ENCODE measurements around the gene PDZD8. TPM values are rescaled to one million over a fixed set of nuclear protein-coding genes. Genes with fewer than 3 reads are reported as not detected.
"Not testable (repeated sequence)": the region's sequence is repeated elsewhere in the genome, so short reads cannot be mapped to it uniquely, and the experiment has no call there.

The PDZD8 gene
- total RNA-seq, 2 experiments from 2014 or later = 12.5 to 15.9 TPM

DNA sequence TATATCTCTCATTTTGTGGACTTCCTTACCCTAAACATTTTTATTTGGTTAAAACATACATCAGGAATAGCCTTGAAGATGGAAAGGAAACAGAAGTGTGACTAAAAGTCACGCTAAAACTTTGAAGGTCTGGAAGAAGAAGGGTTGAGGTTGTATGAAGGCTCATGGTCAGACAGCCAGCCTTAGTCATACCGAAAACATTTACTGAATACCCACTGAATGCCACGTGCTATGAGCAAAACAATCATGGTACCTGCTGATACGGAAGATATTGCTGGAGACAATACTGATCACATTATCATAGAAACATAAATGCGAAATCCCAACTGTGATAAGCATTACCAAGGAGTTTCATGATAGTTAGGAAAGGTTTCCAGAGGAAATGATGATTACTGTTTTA is 64.0 kb downstream of the PDZD8 start:
- intact Hi-C loops (cut with DNase I, micrococcal nuclease) = no loop called here
- H3K4me3 Mint-ChIP-seq = no peak overlapping the region
- DNase-seq (no peak), ATAC-seq (no peak)
- H3K27me3 Mint-ChIP-seq = no peaks in the 10 kb centered on the region
- CTCF ChIA-PET = no interaction called here
- POLR2A ChIA-PET = no interaction called here
- H3K27ac Mint-ChIP-seq = no peak overlapping the region
- H3K9me3 Mint-ChIP-seq (ENCODE audit: low read depth) = no peaks in the 10 kb centered on the region
- peaks cover 26% of the 10 kb centered on the region for H3K36me3 Mint-ChIP-seq (ENCODE audit: low read depth)
- H3K4me1 Mint-ChIP-seq = peaks cover 18% of the 10 kb centered on the region

DNA sequence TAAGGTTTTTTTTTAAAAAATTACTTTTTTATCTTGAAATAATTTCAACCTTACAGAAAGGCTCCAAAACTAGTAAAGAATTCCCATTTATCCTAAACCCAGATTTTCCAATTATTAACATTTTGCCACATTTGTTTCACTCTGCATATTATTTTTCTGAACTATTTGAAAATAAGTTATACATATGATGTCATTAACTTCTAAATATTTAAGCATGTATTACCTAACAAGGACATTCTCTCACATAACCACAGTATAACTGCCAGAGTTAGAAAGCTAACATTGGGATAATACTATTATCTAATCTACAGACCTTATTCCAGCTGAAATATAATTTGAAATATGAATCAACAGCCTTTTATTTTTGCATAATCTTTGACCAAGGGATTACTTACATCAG is 68.6 kb downstream of the PDZD8 start:
- CTCF ChIA-PET = no interaction called here
- ATAC-seq (no peak), DNase-seq (no peak)
- no peak overlapping the region for H3K27ac Mint-ChIP-seq
- H3K27me3 Mint-ChIP-seq = no peaks in the 10 kb centered on the region
- peaks cover 9% of the 10 kb centered on the region for H3K9me3 Mint-ChIP-seq (ENCODE audit: low read depth)
- peaks cover 14% of the 10 kb centered on the region for H3K4me1 Mint-ChIP-seq
- POLR2A ChIA-PET = no interaction called here
- intact Hi-C loops (cut with DNase I, micrococcal nuclease) = no loop called here
- H3K36me3 Mint-ChIP-seq (ENCODE audit: low read depth) = peaks cover 45% of the 10 kb centered on the region
- H3K4me3 Mint-ChIP-seq = no peak overlapping the region

DNA sequence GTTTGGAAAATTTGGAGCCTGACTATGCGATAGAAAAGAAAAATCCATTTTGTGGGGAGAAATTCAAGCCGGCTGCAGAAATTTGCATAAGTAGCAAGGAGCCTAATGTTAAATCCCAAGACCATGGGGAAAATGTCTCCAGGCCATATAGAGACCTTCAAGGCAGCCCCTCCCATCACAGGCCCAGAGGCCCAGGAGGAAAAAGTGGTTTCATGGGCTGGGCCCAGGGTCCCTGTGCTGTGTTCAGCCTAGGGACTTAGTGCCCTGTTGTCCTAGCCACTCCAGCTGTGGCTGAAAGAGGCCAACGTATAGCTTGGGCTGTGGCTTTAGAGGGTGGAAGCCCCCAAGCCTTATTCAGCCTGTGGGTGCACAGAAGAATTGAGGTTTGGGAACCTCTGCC is 71.8 kb downstream of the PDZD8 start:
- ATAC-seq; CTCF ChIA-PET; H3K4me1 Mint-ChIP-seq; intact Hi-C loops (cut with DNase I, micrococcal nuclease); H3K27me3 Mint-ChIP-seq; DNase-seq; H3K27ac Mint-ChIP-seq; POLR2A ChIA-PET; H3K4me3 Mint-ChIP-seq: not testable (repeated sequence)
- H3K36me3 Mint-ChIP-seq (ENCODE audit: low read depth) = peaks cover 48% of the 10 kb centered on the region
- H3K9me3 Mint-ChIP-seq (ENCODE audit: low read depth) = peaks cover 15% of the 10 kb centered on the region

DNA sequence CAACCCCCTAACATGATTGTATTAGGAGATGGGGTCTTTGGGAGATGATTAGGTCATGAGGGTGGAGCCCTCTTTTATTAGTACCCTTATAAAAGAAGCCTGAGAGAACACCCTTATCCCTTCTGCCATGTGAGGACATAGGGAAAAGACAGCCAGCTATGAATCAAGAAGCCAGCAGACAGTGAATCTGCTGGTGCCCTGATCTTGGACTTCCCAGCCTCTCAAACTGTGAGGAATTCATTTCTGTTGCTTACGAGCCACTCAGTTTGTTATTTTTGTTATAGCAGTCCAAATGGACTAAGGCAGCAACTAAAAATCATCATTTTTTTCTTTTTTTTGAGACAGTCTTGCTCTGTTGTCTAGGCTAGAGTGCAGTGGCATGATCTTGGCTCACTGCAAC is 74.6 kb downstream of the PDZD8 start:
- Mint-ChIP-seq H3K4me1 (no peaks in the 10 kb centered on the region), H3K27me3 (no peaks in the 10 kb centered on the region), H3K36me3 (ENCODE audit: low read depth) (peaks cover 46% of the 10 kb centered on the region), H3K4me3 (no peak overlapping the region), H3K9me3 (ENCODE audit: low read depth) (peaks cover 15% of the 10 kb centered on the region), H3K27ac (no peak overlapping the region)
- CTCF ChIA-PET = interaction anchor here (1.0 kb wide), 2 partner anchors 84 to 683 kb away, joined by 3 to 4 read pairs; no protein-coding TSS in a partner anchor
- ATAC-seq = no peak
- intact Hi-C loops (cut with DNase I, micrococcal nuclease) = no loop called here
- DNase-seq = no peak
- POLR2A ChIA-PET = no interaction called here

DNA sequence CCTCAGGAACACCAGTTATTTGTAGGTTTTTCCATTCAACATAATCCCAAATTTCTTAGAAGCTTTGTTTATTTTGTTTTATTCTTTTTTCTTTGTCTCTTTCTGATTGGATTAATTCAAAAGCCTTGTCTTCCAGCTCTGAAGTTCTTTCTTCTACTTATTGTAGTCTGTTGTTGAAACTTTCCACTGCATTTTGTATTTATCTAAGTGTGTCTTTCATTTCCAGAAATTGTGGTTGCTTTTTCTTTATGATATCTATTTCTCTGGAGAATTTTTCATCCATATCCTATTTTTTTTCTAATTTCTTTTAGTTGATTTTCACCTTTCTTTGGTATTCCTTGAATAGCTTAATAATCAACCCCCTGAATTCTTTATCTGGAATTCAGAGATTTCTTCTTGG is 75.8 kb downstream of the PDZD8 start:
- Mint-ChIP-seq H3K9me3 (ENCODE audit: low read depth) (peaks cover 15% of the 10 kb centered on the region), H3K36me3 (ENCODE audit: low read depth) (peaks cover 40% of the 10 kb centered on the region), H3K27ac (no peak overlapping the region), H3K27me3 (no peaks in the 10 kb centered on the region), H3K4me3 (no peak overlapping the region), H3K4me1 (no peaks in the 10 kb centered on the region)
- no peak for ATAC-seq
- ChIA-PET CTCF (interaction anchor here (1.0 to 1.1 kb wide), 2 partner anchors 20 to 684 kb away, joined by 4 to 5 read pairs; no protein-coding TSS in a partner anchor), POLR2A (no interaction called here)
- no peak for DNase-seq
- intact Hi-C loops (cut with DNase I, micrococcal nuclease) = no loop called here

DNA sequence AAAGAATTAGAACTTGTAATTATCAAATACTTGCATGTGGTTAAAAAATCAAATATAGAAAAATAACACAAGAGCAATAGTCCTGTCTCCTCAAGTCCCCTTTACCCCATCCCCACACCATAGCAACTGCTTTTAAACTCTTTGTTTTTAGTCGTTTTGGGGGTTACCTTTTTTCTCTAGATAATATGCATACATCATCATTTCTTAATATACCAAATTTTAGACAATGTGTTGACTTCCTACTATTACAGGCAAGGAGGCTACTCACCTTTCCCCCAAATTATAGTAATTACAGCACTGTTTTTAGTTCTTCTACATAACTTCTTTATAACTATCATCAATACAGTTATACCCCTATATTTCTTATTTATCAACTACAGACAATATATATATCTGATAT is 77.0 kb downstream of the PDZD8 start:
- Mint-ChIP-seq H3K36me3 (ENCODE audit: low read depth) (peaks cover 30% of the 10 kb centered on the region), H3K4me3 (no peak overlapping the region), H3K27me3 (no peaks in the 10 kb centered on the region), H3K27ac (no peak overlapping the region), H3K9me3 (ENCODE audit: low read depth) (peaks cover 12% of the 10 kb centered on the region), H3K4me1 (no peaks in the 10 kb centered on the region)
- CTCF ChIA-PET = no interaction called here
- intact Hi-C loops (cut with DNase I, micrococcal nuclease) = no loop called here
- ATAC-seq = no peak
- no peak for DNase-seq
- POLR2A ChIA-PET = no interaction called here

DNA sequence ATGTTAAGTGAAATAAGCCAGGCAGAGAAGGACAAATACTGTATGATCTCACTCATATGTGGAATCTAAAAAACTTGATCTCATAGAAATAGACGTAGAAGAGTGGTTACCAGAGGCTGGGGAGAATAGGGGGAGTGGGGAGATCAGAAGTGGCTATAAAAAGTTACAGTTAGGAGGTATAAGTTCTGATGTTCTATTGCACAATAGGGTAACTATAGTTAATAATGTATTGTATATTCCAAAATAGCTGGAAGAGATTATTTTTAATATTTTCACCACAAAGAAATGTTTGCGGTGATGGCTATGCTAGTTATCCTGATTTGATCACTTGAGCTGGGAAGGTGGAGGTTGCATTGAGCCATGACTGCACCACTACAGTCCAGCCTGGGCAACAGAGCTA is 80.5 kb downstream of the PDZD8 start:
- Mint-ChIP-seq H3K4me3 (no peak overlapping the region), H3K4me1 (peaks cover 2% of the 10 kb centered on the region), H3K9me3 (ENCODE audit: low read depth) (peaks cover 1% of the 10 kb centered on the region), H3K36me3 (ENCODE audit: low read depth) (peaks cover 10% of the 10 kb centered on the region), H3K27me3 (no peaks in the 10 kb centered on the region), H3K27ac (no peak overlapping the region)
- intact Hi-C loops (cut with DNase I, micrococcal nuclease) = no loop called here
- ATAC-seq (no peak), DNase-seq (no peak)
- CTCF ChIA-PET = interaction anchor here (0.6 kb wide), 1 partner anchor 25 kb away, joined by 3 read pairs; no protein-coding TSS in a partner anchor
- POLR2A ChIA-PET = no interaction called here

DNA sequence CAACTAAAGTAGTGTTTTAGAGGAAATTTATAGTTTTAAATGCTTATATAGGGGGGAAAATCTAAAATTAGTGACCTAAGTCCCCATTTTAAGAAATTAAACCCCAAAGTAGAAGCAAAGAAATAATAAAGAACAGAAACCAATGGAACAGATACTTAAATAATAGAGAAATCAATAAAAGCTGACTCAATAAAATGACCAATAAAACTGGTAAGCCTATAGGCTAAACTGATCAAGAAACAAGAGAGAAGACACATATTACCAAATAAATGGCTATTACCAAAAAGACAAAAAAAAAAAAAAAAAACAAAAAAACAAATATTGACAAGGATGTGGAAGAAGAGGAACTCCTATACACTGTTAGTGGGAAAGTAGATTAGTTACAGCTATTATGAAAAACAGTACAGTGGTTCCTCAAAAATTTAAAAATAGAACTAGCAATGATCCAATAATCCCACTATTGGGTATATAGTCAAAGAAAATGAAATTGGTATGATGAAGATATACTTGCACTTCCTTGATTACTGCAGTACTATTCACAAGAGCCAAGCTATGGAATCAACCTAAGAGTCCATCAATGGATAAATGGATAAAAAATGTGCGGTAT is 81.1 kb downstream of the PDZD8 start:
- H3K36me3 Mint-ChIP-seq (ENCODE audit: low read depth) = peaks cover 11% of the 10 kb centered on the region
- no peaks in the 10 kb centered on the region for H3K27me3 Mint-ChIP-seq
- no peak for DNase-seq
- ATAC-seq = no peak
- H3K27ac Mint-ChIP-seq = no peak overlapping the region
- ChIA-PET CTCF (no interaction called here), POLR2A (no interaction called here)
- no peaks in the 10 kb centered on the region for H3K9me3 Mint-ChIP-seq (ENCODE audit: low read depth)
- H3K4me1 Mint-ChIP-seq = peaks cover 2% of the 10 kb centered on the region
- no peak overlapping the region for H3K4me3 Mint-ChIP-seq
- intact Hi-C loops (cut with DNase I, micrococcal nuclease) = no loop called here

DNA sequence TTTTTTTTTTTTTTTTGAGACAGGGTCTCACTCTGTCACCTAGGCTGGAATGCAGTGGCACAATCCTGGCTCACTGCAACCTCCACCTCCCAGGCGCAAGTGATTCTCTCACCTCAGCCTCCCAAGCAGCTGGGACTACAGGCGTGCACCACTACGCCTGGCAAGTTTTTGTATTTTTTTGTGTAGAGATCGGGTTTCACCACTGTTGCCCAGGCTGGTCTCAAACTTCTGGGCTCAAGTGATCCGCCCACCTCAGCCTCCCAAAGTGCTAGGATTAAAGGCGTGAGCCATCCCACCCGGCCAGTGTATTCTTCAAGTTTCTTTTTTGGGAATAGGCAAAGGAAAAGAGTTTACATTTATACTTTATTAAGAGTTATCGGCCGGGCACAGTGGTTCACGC is 84.4 kb downstream of the PDZD8 start:
- ATAC-seq; intact Hi-C loops (cut with DNase I, micrococcal nuclease); H3K4me1 Mint-ChIP-seq; H3K27ac Mint-ChIP-seq; H3K36me3 Mint-ChIP-seq (ENCODE audit: low read depth); CTCF ChIA-PET; H3K27me3 Mint-ChIP-seq; H3K4me3 Mint-ChIP-seq; H3K9me3 Mint-ChIP-seq (ENCODE audit: low read depth); POLR2A ChIA-PET; DNase-seq: not testable (repeated sequence)

DNA sequence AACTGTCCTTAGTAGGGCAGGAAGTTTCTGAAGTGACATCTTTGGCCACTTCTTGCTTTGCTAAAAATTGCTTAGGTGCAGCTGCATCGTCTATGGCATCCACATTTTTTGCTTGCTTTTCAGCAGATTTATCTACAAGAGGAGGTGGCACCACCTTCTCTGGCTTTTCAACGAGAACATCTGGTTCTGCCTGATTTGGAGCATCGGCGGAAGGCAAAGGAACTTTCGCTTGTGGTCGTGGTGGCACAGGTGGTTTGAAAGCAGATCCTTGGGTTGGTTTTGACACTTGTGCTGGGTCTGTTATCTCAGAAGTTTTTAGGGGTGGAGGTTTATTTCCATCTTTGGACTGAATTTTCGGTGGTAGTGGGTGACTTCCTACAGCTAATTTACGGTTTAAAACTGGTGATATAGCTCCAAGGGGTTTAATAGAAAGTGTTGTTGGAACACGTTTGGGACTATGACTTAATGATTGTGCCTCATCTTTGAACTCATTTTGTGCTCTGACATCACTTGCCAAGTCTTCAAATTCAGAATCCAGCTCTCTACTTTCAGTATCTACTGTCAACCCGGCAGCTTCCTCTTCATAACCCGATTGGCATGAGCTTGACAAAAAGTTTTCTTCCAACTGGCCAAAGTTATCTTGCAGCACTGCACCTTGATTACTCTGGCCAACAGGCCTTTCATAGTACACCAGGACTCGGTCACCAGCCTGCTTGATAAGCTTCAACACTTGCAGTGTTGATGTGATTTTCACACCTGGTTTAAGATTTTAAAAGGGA is 90.3 kb downstream of the PDZD8 start:
- H3K9me3 Mint-ChIP-seq (ENCODE audit: low read depth) = no peaks in the 10 kb centered on the region
- H3K4me3 Mint-ChIP-seq = no peak overlapping the region
- peaks cover 8% of the 10 kb centered on the region for H3K4me1 Mint-ChIP-seq
- no peaks in the 10 kb centered on the region for H3K27me3 Mint-ChIP-seq
- intact Hi-C loops (cut with DNase I, micrococcal nuclease) = no loop called here
- H3K27ac Mint-ChIP-seq = no peak overlapping the region
- H3K36me3 Mint-ChIP-seq (ENCODE audit: low read depth) = peaks cover 26% of the 10 kb centered on the region
- POLR2A ChIA-PET = no interaction called here
- ATAC-seq (no peak), DNase-seq (no peak)
- CTCF ChIA-PET = interaction anchor here (0.6 to 2.3 kb wide), 3 partner anchors 35 to 102 kb away, joined by 3 to 10 read pairs (median 3); no protein-coding TSS in a partner anchor

DNA sequence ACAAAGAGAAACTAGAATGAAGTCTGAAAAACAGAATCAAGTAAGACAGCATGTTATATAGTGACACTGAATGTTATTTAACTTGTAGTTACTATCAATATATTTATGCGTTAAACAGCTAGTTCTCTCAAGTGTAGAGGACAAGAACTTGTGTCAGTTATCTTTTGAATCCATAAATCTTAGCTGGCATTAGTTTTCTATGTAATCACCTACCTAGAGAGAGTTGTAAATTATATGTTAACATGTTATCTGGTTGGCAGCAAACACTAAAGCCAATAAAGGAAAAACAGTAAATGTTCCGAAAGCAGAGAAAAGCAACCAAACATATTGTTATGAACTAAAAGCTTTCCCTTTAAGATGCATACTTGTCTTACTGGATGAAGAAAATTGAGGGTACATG is 97.6 kb downstream of the PDZD8 start:
- intact Hi-C loops (cut with DNase I, micrococcal nuclease) = no loop called here
- Mint-ChIP-seq H3K4me1 (no peaks in the 10 kb centered on the region), H3K9me3 (ENCODE audit: low read depth) (no peaks in the 10 kb centered on the region), H3K27ac (no peak overlapping the region), H3K4me3 (no peak overlapping the region), H3K27me3 (no peaks in the 10 kb centered on the region), H3K36me3 (ENCODE audit: low read depth) (peaks cover 4% of the 10 kb centered on the region)
- ChIA-PET POLR2A (no interaction called here), CTCF (interaction anchor here (0.9 kb wide), 1 partner anchor 10 kb away, joined by 4 read pairs; no protein-coding TSS in a partner anchor)
- DNase-seq (no peak), ATAC-seq (no peak)

DNA sequence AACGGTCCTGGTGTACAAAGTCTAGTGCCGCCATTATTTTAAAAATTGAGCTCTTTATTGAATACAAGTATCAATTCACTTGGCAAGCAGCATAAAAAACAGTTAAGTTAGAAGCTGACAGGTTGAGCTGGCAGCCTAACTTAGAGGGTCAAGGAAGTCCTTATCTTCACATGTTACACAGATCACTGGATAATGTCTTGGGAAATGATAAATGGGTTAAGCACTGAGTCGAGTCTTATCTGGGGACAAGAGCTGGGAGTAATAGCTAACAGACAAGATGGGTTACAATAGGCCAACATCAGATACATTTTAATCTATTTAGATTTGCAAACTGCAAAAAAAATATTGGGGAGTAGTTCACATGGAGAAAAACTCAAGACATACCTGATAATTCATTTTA is 100.1 kb downstream of the PDZD8 start:
- H3K36me3 Mint-ChIP-seq (ENCODE audit: low read depth) = peaks cover 2% of the 10 kb centered on the region
- ChIA-PET POLR2A (no interaction called here), CTCF (interaction anchor here (0.7 kb wide), 1 partner anchor 284 kb away, joined by 5 read pairs; no protein-coding TSS in a partner anchor)
- H3K27ac Mint-ChIP-seq = no peak overlapping the region
- no peak for DNase-seq
- H3K4me3 Mint-ChIP-seq = no peak overlapping the region
- H3K4me1 Mint-ChIP-seq = no peaks in the 10 kb centered on the region
- no peaks in the 10 kb centered on the region for H3K9me3 Mint-ChIP-seq (ENCODE audit: low read depth)
- intact Hi-C loops (cut with DNase I, micrococcal nuclease) = no loop called here
- ATAC-seq = no peak
- H3K27me3 Mint-ChIP-seq = no peaks in the 10 kb centered on the region

Data from activated CD4-positive, alpha-beta T cell treated with anti-CD3 and anti-CD28 coated beads for 36 hours (primary cell).